Measurements from ENCODE around the gene GRIK2. TPM values are rescaled to one million over a fixed set of nuclear protein-coding genes. Genes with fewer than 3 reads are reported as not detected.
"Not testable (repeated sequence)": the region's sequence is repeated elsewhere in the genome, so short reads cannot be mapped to it uniquely, and the experiment has no call there.

GRIK2 gene
- polyA plus RNA-seq, 1 of the 3 experiments (the other 2 are of a cell fraction): 0.30 TPM

DNA sequence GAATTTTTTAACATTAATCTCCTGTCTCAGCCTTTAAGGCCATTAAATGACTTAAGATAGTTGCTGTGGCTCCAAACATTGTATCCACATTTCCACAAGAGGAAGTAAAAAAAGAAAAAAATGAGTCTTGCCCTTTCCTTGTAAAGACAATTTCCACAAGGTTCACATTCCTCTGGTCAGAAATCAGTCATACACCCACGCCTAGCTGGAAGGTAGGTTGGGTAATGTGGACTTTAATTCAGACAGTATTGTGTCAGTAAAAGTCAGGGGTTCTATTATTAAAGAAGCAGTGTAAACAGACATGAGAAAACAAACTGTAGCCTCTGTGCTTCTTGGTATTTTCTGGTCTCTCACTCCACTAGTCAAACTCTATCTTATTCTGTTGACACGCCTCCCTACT lies 682.0 kb downstream of the GRIK2 start:
- TF ChIP-seq RXRA (IDR thresholded peaks at IDR 0.05; ENCODE audit: borderline replicate concordance, low read depth): no peak
- no peak for TF ChIP-seq GATA2 (CRISPR knock-in tag; IDR thresholded peaks at IDR 0.05)
- no peak for TF ChIP-seq ELF1 (IDR thresholded peaks at IDR 0.05)
- no peak for TF ChIP-seq TAF1 (IDR thresholded peaks at IDR 0.05; ENCODE audit: borderline replicate concordance, low read depth, low read length)
- no peak for TF ChIP-seq TEAD4 (IDR thresholded peaks at IDR 0.05; ENCODE audit: borderline replicate concordance, insufficient read depth)
- no peak for TF ChIP-seq FOXJ3 (CRISPR knock-in tag; IDR thresholded peaks at IDR 0.05)
- TF ChIP-seq MXI1 (IDR thresholded peaks at IDR 0.05; ENCODE audit: low read depth, low read length): no peak
- TF ChIP-seq EP300 (IDR thresholded peaks at IDR 0.05; ENCODE audit: borderline replicate concordance in 1 of 2, low read depth in 1 of 2, low read length in 1 of 2): no peak
- TF ChIP-seq, protein P1, sequence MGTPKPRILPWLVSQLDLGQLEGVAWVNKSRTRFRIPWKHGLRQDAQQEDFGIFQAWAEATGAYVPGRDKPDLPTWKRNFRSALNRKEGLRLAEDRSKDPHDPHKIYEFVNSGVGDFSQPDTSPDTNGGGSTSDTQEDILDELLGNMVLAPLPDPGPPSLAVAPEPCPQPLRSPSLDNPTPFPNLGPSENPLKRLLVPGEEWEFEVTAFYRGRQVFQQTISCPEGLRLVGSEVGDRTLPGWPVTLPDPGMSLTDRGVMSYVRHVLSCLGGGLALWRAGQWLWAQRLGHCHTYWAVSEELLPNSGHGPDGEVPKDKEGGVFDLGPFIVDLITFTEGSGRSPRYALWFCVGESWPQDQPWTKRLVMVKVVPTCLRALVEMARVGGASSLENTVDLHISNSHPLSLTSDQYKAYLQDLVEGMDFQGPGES (IDR thresholded peaks at IDR 0.05; ENCODE audit: low read depth, low read length): no peak
- H3K9ac ChIP-seq: no peak overlapping the region
- H2AFZ ChIP-seq (ENCODE audit: low read depth): no peak overlapping the region
- WGBS (ENCODE audit: low lambda C conversion rate): 17% methylated on average over 2 of the region's 2 CpGs
- POLR2A ChIA-PET: no interaction called here
- no peak overlapping the region for H3K27ac ChIP-seq (ENCODE audit: low read depth in 2 of 2, low read length in 1 of 2)
- no peaks in the 10 kb centered on the region for H3K4me1 ChIP-seq (ENCODE audit: control insufficient read depth in 1 of 2, insufficient read depth in 2 of 2, low read depth in 1 of 2, low read length in 1 of 2)
- no peaks in the 10 kb centered on the region for H4K20me1 ChIP-seq (ENCODE audit: insufficient read depth)
- no peak for DNase-seq
- H3K79me2 ChIP-seq (ENCODE audit: insufficient read depth): no peaks in the 10 kb centered on the region
- H3K4me2 ChIP-seq: no peak overlapping the region
- no peaks in the 10 kb centered on the region for H3K9me2 ChIP-seq
- no peaks in the 10 kb centered on the region for H3F3A ChIP-seq (replicated peaks; ENCODE audit: insufficient read depth)
- CTCF ChIA-PET: no interaction called here
- H3K27me3 ChIP-seq (ENCODE audit: insufficient read depth): no peaks in the 10 kb centered on the region
- H3K4me3 ChIP-seq (ENCODE audit: low read depth in 2 of 2, low read length in 1 of 2): no peak overlapping the region
- no peaks in the 10 kb centered on the region; the same call in 1 of the 2 replicates for H3K9me3 ChIP-seq
- H3K36me3 ChIP-seq (replicated peaks in 1 of 2; ENCODE audit: control insufficient read depth in 1 of 2, insufficient read depth in 2 of 2, low read length in 1 of 2): no peaks in the 10 kb centered on the region

DNA sequence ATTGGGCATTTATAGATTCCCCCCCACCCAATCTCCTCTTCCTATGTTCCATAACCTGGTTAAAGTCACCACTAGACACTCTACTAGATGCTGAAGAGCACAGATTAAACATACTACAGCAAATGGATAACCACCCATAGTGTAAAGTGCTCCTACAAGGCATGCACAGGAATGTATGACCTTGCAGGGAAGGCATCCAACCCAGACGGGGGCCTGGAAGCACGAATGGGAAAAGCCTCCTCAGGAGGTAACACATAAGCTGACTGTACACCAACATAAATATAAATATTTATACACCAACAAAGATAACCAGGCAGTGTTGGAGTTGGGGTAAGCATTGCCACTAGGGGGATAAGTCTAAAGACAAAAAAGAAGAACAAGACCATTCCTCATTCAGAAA lies 691.7 kb downstream of the GRIK2 start:
- no peaks in the 10 kb centered on the region for H3F3A ChIP-seq (replicated peaks; ENCODE audit: insufficient read depth)
- no peak overlapping the region for H3K4me2 ChIP-seq
- TF ChIP-seq EZH2phosphoT487 (IDR thresholded peaks at IDR 0.05; ENCODE audit: borderline replicate concordance, low read depth) (no peak), YY1 (IDR thresholded peaks at IDR 0.05; ENCODE audit: low read depth) (no peak)
- POLR2A ChIA-PET: no interaction called here
- no peak for DNase-seq
- H4K20me1 ChIP-seq (ENCODE audit: insufficient read depth): no peaks in the 10 kb centered on the region
- no peaks in the 10 kb centered on the region for H3K27me3 ChIP-seq (ENCODE audit: insufficient read depth)
- H3K4me1 ChIP-seq (ENCODE audit: control insufficient read depth in 1 of 2, insufficient read depth in 2 of 2, low read depth in 1 of 2, low read length in 1 of 2): no peaks in the 10 kb centered on the region
- WGBS (ENCODE audit: low lambda C conversion rate): 27% methylated on average over 2 of the region's 2 CpGs
- CTCF ChIA-PET: no interaction called here
- H2AFZ ChIP-seq (ENCODE audit: low read depth): no peak overlapping the region
- H3K79me2 ChIP-seq (ENCODE audit: insufficient read depth): no peaks in the 10 kb centered on the region
- H3K9ac ChIP-seq: no peak overlapping the region
- H3K9me3 ChIP-seq: no peaks in the 10 kb centered on the region
- H3K36me3 ChIP-seq (replicated peaks in 1 of 2; ENCODE audit: control insufficient read depth in 1 of 2, insufficient read depth in 2 of 2, low read length in 1 of 2): no peaks in the 10 kb centered on the region
- no peak overlapping the region for H3K27ac ChIP-seq (ENCODE audit: low read depth in 2 of 2, low read length in 1 of 2)
- H3K4me3 ChIP-seq (ENCODE audit: low read depth in 2 of 2, low read length in 1 of 2): no peak overlapping the region
- no peaks in the 10 kb centered on the region; the same call in 1 of the 2 replicates for H3K9me2 ChIP-seq

DNA sequence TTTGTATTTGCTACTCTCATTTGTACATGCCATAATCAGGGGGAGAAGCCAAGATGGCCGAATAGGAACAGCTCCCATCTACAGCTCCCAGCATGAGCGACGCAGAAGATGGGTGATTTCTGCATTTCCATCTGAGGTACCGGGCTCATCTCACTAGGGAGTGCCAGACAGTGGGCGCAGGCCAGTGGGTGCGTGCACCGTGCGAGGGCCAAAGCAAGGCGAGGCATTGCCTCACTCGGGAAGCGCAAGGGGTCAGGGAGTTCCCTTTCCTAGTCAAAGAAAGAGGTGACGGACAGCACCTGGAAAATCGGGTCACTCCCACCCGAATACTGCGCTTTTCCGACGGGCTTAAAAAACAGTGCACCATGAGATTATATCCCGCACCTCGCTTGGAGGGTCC lies 694.7 kb downstream of the GRIK2 start:
- H2AFZ ChIP-seq (ENCODE audit: low read depth); H3K36me3 ChIP-seq (replicated peaks in 1 of 2; ENCODE audit: control insufficient read depth in 1 of 2, insufficient read depth in 2 of 2, low read length in 1 of 2); H3K79me2 ChIP-seq (ENCODE audit: insufficient read depth); H3F3A ChIP-seq (replicated peaks; ENCODE audit: insufficient read depth); H3K27me3 ChIP-seq (ENCODE audit: insufficient read depth); H3K9me3 ChIP-seq; H3K4me2 ChIP-seq; H3K4me3 ChIP-seq (ENCODE audit: low read depth in 2 of 2, low read length in 1 of 2); DNase-seq; H3K4me1 ChIP-seq (ENCODE audit: control insufficient read depth in 1 of 2, insufficient read depth in 2 of 2, low read depth in 1 of 2, low read length in 1 of 2); H3K9me2 ChIP-seq; H3K27ac ChIP-seq (ENCODE audit: low read depth in 2 of 2, low read length in 1 of 2); POLR2A ChIA-PET; H3K9ac ChIP-seq; H4K20me1 ChIP-seq (ENCODE audit: insufficient read depth); CTCF ChIA-PET: not testable (repeated sequence)
- 74% methylated on average over 17 of the region's 19 CpGs for WGBS (ENCODE audit: low lambda C conversion rate)
